ENCODE data around the gene UAP1L1. TPM values are rescaled to one million over a fixed set of nuclear protein-coding genes. Genes with fewer than 3 reads are reported as not detected.
A peak's percentile ranks its signal among the peaks of the same experiment; 100 is the strongest.
"Not testable (repeated sequence)": the region's sequence is repeated elsewhere in the genome, so short reads cannot be mapped to it uniquely, and the experiment has no call there.

Gene UAP1L1
- total RNA-seq, 4 donors from 2014 or later, result 6.6 to 13.7 (median 7.9) TPM

GRCh38 chr9:137058521-137059234, 18.6 kb upstream of the UAP1L1 start:
- TF ChIP-seq CTCF (IDR thresholded peaks at IDR 0.05) (no peak), POLR2A (IDR thresholded peaks at IDR 0.05) (no peak)
- WGBS, 2 donors, result 89 to 92% methylated on average over 9 of the region's 9 CpGs
- DNase-seq (ENCODE audit: low spot score in 2 of 2), result no peak
- H3K4me3 ChIP-seq (ENCODE audit: low read depth, poor library complexity, severe bottlenecking), result no peak overlapping the region
- intact Hi-C loops (cut with DNase I; ENCODE audit: low total_unique reads), result no loop called here

GRCh38 chr9:137062384-137062783, 14.9 kb upstream of the UAP1L1 start:
- no peak for TF ChIP-seq POLR2A (IDR thresholded peaks at IDR 0.05)
- no peak for TF ChIP-seq CTCF (IDR thresholded peaks at IDR 0.05)
- WGBS, 2 donors, result 53 to 54% methylated on average over 15 of the region's 15 CpGs
- H3K4me3 ChIP-seq (ENCODE audit: low read depth, poor library complexity, severe bottlenecking), result no peak overlapping the region
- DNase-seq (ENCODE audit: low spot score in 2 of 2), result no peak
- intact Hi-C loops (cut with DNase I; ENCODE audit: low total_unique reads), result no loop called here

GRCh38 chr9:137062798-137063197, 14.5 kb upstream of the UAP1L1 start:
- intact Hi-C loops (cut with DNase I; ENCODE audit: low total_unique reads); H3K4me3 ChIP-seq (ENCODE audit: low read depth, poor library complexity, severe bottlenecking); DNase-seq (ENCODE audit: low spot score in 2 of 2): not testable (repeated sequence)
- WGBS, 2 donors, result 73 to 87% methylated on average over 4 to 5 of the region's 9 CpGs

- H3K4me3 ChIP-seq (ENCODE audit: low read depth, poor library complexity, severe bottlenecking), result no peak overlapping the region
- 67 to 74% methylated on average over 9 to 13 of the region's 26 CpGs for WGBS, 2 donors
- intact Hi-C loops (cut with DNase I; ENCODE audit: low total_unique reads), result no loop called here
- TF ChIP-seq CTCF (IDR thresholded peaks at IDR 0.05) (no peak), POLR2A (IDR thresholded peaks at IDR 0.05) (no peak)
- DNase-seq (ENCODE audit: low spot score in 2 of 2), result no peak
Observed at GRCh38 chr9:137063311-137064026, 13.8 kb upstream of the UAP1L1 start.

GRCh38 chr9:137064027-137064879, 13.1 kb upstream of the UAP1L1 start:
- H3K4me3 ChIP-seq (ENCODE audit: low read depth, poor library complexity, severe bottlenecking), result no peak overlapping the region
- peak in 1 of 3 donors; percentile 91 for TF ChIP-seq CTCF (IDR thresholded peaks at IDR 0.05)
- TF ChIP-seq POLR2A (IDR thresholded peaks at IDR 0.05), result no peak
- intact Hi-C loops (cut with DNase I; ENCODE audit: low total_unique reads), result no loop called here
- DNase-seq (ENCODE audit: low spot score in 2 of 2), result peak in 1 of 2 donors; percentile 94
- 46 to 72% methylated on average over 16 to 45 of the region's 55 CpGs for WGBS, 2 donors

- DNase-seq (ENCODE audit: low spot score in 2 of 2), result no peak
- TF ChIP-seq POLR2A (IDR thresholded peaks at IDR 0.05), result no peak
- TF ChIP-seq CTCF (IDR thresholded peaks at IDR 0.05), result no peak
- no peak overlapping the region for H3K4me3 ChIP-seq (ENCODE audit: low read depth, poor library complexity, severe bottlenecking)
- intact Hi-C loops (cut with DNase I; ENCODE audit: low total_unique reads), result no loop called here
- 43 to 73% methylated on average over 9 to 11 of the region's 12 CpGs for WGBS, 2 donors
Observed at GRCh38 chr9:137064880-137065164, 12.5 kb upstream of the UAP1L1 start.
